OCI-LY1 (cell line): ENCODE results near the gene ALPK1.

ENCODE experiments used
- EZH2 ChIP-seq: fragments of 200-600 bp; sonication (generic), shearing (Covaris generic); IDR thresholded peaks from 2 replicates; pipeline ENCODE4 v1.8.0; 2017; ENCODE audit warnings: borderline replicate concordance, mixed run types, mild to moderate bottlenecking, antibody characterized with exemption, low read length, moderate library complexity, mixed read lengths
- TF ChIP-seq, protein P1 (sequence below): fragments of 200-600 bp; sonication (generic), shearing (Covaris generic); IDR thresholded peaks from 2 replicates; pipeline ENCODE4 v1.5.1; 2017; ENCODE audit warnings: mild to moderate bottlenecking, antibody characterized with exemption, low read length, moderate library complexity, mixed read lengths

GRCh38 chr4:112386071-112386470 lies 88.9 kb downstream of the ALPK1 start:
- TF ChIP-seq, protein P1, sequence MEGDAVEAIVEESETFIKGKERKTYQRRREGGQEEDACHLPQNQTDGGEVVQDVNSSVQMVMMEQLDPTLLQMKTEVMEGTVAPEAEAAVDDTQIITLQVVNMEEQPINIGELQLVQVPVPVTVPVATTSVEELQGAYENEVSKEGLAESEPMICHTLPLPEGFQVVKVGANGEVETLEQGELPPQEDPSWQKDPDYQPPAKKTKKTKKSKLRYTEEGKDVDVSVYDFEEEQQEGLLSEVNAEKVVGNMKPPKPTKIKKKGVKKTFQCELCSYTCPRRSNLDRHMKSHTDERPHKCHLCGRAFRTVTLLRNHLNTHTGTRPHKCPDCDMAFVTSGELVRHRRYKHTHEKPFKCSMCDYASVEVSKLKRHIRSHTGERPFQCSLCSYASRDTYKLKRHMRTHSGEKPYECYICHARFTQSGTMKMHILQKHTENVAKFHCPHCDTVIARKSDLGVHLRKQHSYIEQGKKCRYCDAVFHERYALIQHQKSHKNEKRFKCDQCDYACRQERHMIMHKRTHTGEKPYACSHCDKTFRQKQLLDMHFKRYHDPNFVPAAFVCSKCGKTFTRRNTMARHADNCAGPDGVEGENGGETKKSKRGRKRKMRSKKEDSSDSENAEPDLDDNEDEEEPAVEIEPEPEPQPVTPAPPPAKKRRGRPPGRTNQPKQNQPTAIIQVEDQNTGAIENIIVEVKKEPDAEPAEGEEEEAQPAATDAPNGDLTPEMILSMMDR = no peak
- no peak for TF ChIP-seq EZH2
